ENCODE data around the gene GC. TPM values are rescaled to one million over a fixed set of nuclear protein-coding genes. Genes with fewer than 3 reads are reported as not detected.

GC gene
- total RNA-seq, 1 experiment from 2014 or later: not detected

- H3K27me3 Mint-ChIP-seq (ENCODE audit: low read depth): no peaks in the 10 kb centered on the region; the same call in 1 of the 2 replicates
- no peak overlapping the region for H3K4me3 Mint-ChIP-seq
- no peak overlapping the region for H3K23ac ChIP-seq (ENCODE audit: insufficient read length, low read depth, low read length)
- no peaks in the 10 kb centered on the region for H3K27me3 ChIP-seq (ENCODE audit: insufficient read depth, low read length)
- H2BK20ac ChIP-seq (ENCODE audit: low read depth, low read length, poor library complexity, severe bottlenecking): no peak overlapping the region
- no peak overlapping the region for H3K4me2 ChIP-seq (ENCODE audit: insufficient read depth, insufficient read length, low read length)
- no peak overlapping the region for H3K18ac ChIP-seq (ENCODE audit: insufficient read length, low read depth, low read length)
- no peaks in the 10 kb centered on the region; a peak in 1 of 7 replicates for H3K36me3 Mint-ChIP-seq (ENCODE audit: insufficient read depth in 1 of 3, low read depth in 3 of 3)
- no peak overlapping the region for H2BK120ac ChIP-seq (ENCODE audit: low read depth, low read length, poor library complexity, severe bottlenecking)
- H3K79me1 ChIP-seq (ENCODE audit: insufficient read depth, low read depth, low read length, poor library complexity, severe bottlenecking): no peaks in the 10 kb centered on the region
- no peak overlapping the region for H3T11ph ChIP-seq (ENCODE audit: low read length)
- H3K4ac ChIP-seq (ENCODE audit: low read depth, low read length): no peak overlapping the region
- no peak overlapping the region for H4K91ac ChIP-seq (ENCODE audit: insufficient read length, low read depth, low read length)
- H3K79me2 ChIP-seq (ENCODE audit: insufficient read depth, low read length): no peaks in the 10 kb centered on the region
- no peak overlapping the region for H3K56ac ChIP-seq (ENCODE audit: insufficient read length, low read depth, low read length)
- H3K9ac ChIP-seq (ENCODE audit: extremely low read depth, insufficient read length, low read length): no peak overlapping the region
- H2AFZ ChIP-seq (ENCODE audit: low read length): no peak overlapping the region
- H3K9me3 ChIP-seq (ENCODE audit: control insufficient read depth, low read depth, low read length): no peaks in the 10 kb centered on the region
- no peak overlapping the region for H2BK12ac ChIP-seq (ENCODE audit: insufficient read length, low read depth, low read length)
- TF ChIP-seq CTCF (conservative IDR thresholded peaks at IDR 0.05): no peak
- H3K4me1 Mint-ChIP-seq: peaks cover 6% of the 10 kb centered on the region in 2 experiments
- no peak overlapping the region for H4K8ac ChIP-seq (replicated peaks; ENCODE audit: insufficient read length, low read depth, low read length)
- WGBS (ENCODE audit: extremely low coverage, insufficient read length, low lambda C conversion rate): no CpG with 5 or more reads among the region's 2 CpGs
- no peaks in the 10 kb centered on the region for H3K9me3 Mint-ChIP-seq
- H4K5ac ChIP-seq (ENCODE audit: insufficient read length, low read depth, low read length): no peak overlapping the region
- no peaks in the 10 kb centered on the region for H4K20me1 ChIP-seq (ENCODE audit: control insufficient read depth, insufficient read depth, insufficient read length)
- no peak overlapping the region for H3K27ac Mint-ChIP-seq
- no peak overlapping the region for H2AK5ac ChIP-seq (ENCODE audit: insufficient read length, low read length)
- no peak overlapping the region for H3K14ac ChIP-seq (ENCODE audit: insufficient read depth, low read length)
- no peak overlapping the region for H3K27ac ChIP-seq (ENCODE audit: insufficient read length, low read depth, low read length)
- no peak overlapping the region for H2BK15ac ChIP-seq (ENCODE audit: low read depth, low read length)
- H3K23me2 ChIP-seq (ENCODE audit: insufficient read length, low read depth, low read length, poor library complexity, severe bottlenecking): no peaks in the 10 kb centered on the region
- no peak for DNase-seq
- H3K4me1 ChIP-seq (ENCODE audit: insufficient read depth, low read length): no peaks in the 10 kb centered on the region
- no peak overlapping the region for H2BK5ac ChIP-seq (ENCODE audit: insufficient read length, low read length)
These were observed 85.7 kb downstream of the GC start for GRCh38 chr4:71698141-71698540.
